ENCODE results near the gene SC5D. TPM values are rescaled to one million over a fixed set of nuclear protein-coding genes. Genes with fewer than 3 reads are reported as not detected.
A peak's percentile ranks its signal among the peaks of the same experiment; 100 is the strongest.

Gene SC5D
- total RNA-seq, 2 experiments from 2014 or later: 20.4 to 22.9 TPM

DNA sequence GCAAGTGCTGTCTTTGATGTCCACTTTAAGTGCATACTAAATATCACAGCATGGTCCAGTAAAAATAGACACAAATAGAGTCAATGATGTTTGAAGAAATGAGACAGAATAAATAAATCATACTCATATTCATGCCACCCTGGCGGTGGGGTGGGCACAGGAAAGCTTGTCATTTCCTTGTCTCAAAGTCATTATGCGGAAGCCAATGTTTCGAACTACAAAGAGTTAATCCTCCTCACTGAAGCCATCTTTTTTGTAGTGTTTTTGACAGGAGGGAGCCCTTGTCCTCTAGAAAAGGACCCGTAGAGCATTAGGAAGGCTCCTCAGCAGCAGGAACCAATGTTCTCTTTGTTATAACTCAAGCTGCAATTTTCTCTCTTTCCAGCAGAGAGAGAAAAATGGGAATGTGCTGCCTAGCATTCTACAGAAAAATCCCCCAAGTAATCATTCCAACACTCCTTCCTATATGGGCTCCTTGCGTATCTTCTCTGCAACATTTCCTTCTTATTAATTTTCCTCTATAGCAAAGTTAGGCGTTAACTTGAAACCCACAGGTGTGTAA, 30.6 kb downstream of the SC5D start:
- Mint-ChIP-seq H3K4me3 (no peak overlapping the region), H3K9me3 (no peaks in the 10 kb centered on the region), H3K36me3 (ENCODE audit: low read depth) (no peaks in the 10 kb centered on the region), H3K4me1 (peaks cover 35% of the 10 kb centered on the region), H3K27ac (no peak overlapping the region), H3K27me3 (peaks cover 3% of the 10 kb centered on the region)
- no peak for DNase-seq
- ChIA-PET POLR2A (no interaction called here), CTCF (no interaction called here)

DNA sequence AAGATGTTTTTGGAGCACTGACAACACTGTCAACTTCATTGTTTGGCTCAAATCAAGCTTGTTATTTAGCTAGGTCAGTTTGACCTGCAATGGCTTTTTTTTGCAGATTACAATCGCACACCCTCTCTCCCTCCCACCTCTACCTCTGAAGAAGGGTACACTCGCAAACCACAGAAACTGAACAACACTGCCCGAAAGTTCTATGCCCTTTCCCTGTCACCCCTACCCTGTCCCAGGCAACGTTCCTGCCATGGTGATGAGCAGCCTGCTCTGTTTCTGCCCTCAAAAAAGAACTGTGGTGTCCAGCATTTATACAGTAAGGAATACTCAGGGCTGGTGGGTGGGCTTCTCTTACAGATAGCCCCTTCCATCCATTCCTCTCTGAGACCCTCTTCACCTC, 33.7 kb downstream of the SC5D start:
- Mint-ChIP-seq H3K4me1 (peaks cover 14% of the 10 kb centered on the region), H3K27ac (no peak overlapping the region), H3K4me3 (no peak overlapping the region), H3K27me3 (peaks cover 3% of the 10 kb centered on the region), H3K9me3 (no peaks in the 10 kb centered on the region), H3K36me3 (ENCODE audit: low read depth) (no peaks in the 10 kb centered on the region)
- DNase-seq: no peak
- POLR2A ChIA-PET: no interaction called here
- CTCF ChIA-PET: interaction anchor here (1.1 to 2.5 kb wide), 4 partner anchors 27 to 233 kb away, joined by 3 to 6 read pairs (median 4); no protein-coding TSS in a partner anchor

DNA sequence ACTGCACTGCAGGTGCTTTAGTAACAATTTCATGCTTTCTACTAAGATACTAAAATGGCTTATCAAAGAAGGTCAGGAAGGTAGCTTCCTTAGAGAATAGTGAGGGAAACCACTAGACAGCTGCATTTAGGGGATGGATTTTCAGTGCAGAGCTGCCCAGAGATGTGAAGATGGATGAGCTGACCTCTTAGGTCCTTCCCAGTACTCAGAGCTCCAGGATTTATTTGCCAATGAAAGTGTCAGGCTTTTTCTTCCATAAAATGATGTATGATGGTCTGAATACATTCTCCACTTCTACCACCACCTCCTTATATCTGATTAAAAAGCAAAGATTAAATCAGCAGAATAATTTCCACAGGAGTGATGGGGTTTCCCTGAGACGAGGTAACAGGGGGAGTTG, 35.0 kb downstream of the SC5D start:
- no peak overlapping the region for H3K4me3 Mint-ChIP-seq
- H3K4me1 Mint-ChIP-seq: peaks cover 5% of the 10 kb centered on the region
- no peak for DNase-seq
- H3K27me3 Mint-ChIP-seq: peaks cover 3% of the 10 kb centered on the region
- CTCF ChIA-PET: interaction anchor here (1.2 to 2.5 kb wide), 4 partner anchors 9 to 263 kb away, joined by 3 to 6 read pairs (median 3); no protein-coding TSS in a partner anchor
- peaks cover 2% of the 10 kb centered on the region for H3K9me3 Mint-ChIP-seq
- H3K27ac Mint-ChIP-seq: no peak overlapping the region
- peaks cover 2% of the 10 kb centered on the region for H3K36me3 Mint-ChIP-seq (ENCODE audit: low read depth)
- POLR2A ChIA-PET: no interaction called here

DNA sequence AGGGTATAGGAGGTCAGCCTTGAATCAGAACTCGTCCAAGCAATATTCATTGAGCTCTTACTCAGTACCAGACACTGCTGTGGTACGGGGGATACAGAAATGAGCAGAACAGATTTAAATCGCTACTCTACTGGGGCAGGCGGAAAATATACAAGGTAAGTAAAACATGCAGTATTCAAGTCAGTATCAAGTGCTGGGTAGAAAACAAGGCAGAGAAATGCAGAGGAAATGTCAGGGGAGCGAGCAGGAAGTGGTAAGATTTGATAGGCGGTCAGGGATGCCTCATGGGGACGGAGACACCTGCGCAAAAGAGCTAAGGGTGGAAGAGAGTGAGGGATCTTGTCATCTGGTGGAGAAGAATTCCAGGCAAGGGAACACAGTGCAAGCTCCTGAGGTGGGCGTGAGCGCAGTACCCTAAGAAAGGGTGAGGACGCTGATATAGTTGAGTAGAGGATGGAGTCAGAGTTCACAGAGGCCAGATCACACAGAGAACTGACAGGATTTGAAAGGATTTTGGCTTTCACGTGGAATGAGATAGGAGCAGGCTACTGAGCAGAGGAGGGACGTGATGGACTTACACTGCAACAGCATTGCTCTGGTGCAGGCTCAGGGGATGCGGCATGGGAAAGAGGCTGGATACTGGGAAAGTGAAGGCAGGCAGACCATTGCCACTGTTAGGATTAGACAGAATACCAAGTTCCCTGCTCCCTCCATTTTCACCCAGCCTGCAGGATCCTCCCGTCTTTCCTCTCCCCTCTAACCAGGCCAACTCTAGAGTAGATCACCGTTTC, 35.8 kb downstream of the SC5D start:
- Mint-ChIP-seq H3K4me1 (peaks cover 5% of the 10 kb centered on the region), H3K27me3 (peaks cover 3% of the 10 kb centered on the region), H3K36me3 (ENCODE audit: low read depth) (peaks cover 2% of the 10 kb centered on the region), H3K4me3 (no peak overlapping the region), H3K27ac (no peak overlapping the region), H3K9me3 (peaks cover 2% of the 10 kb centered on the region)
- peak; percentile 59 for DNase-seq
- ChIA-PET CTCF (interaction anchor here (0.7 to 1.5 kb wide), 4 partner anchors 10 to 36 kb away, joined by 3 read pairs; partner anchors contain the start of gene SC5D), POLR2A (no interaction called here)

DNA sequence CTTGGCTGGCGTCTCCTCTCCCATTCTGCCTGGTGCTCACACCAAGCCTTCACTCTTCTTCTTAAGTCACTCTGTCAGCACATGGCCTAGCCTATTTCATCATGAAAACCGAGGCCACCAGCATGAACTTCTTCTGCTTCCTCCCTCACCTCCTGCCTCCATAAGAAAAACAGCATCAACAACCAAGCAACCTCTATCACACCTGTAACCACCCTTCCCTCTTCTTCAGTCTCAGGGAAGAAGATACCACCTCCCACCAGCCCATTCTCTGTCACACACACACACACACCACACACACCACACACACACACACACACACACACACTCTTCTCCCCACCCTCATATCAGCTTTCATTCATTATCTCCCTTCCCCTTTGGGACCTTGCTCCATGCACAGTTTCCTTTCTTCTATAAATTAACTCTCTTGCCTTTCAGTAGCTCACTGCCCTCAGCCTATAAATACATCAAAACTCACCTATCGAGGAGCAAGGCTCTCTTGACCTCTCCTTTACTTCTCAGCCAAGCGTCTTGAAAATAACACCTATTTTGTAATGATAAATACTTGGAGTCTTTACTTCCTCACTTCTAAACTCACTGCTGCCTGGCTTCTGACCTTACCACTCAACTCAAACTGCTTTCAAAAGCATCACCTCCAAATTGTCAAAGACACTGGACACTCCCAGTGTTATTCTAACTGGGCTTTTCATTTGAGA, 36.6 kb downstream of the SC5D start:
- ChIA-PET CTCF (interaction anchor here (1.5 kb wide), 1 partner anchor 36 kb away, joined by 3 read pairs; the partner anchor contains the start of gene SC5D), POLR2A (no interaction called here)
- no peak overlapping the region for H3K27ac Mint-ChIP-seq
- H3K4me3 Mint-ChIP-seq: no peak overlapping the region
- peaks cover 3% of the 10 kb centered on the region for H3K27me3 Mint-ChIP-seq
- peak; percentile 42 for DNase-seq
- peaks cover 7% of the 10 kb centered on the region for H3K4me1 Mint-ChIP-seq
- H3K36me3 Mint-ChIP-seq (ENCODE audit: low read depth): peaks cover 2% of the 10 kb centered on the region
- H3K9me3 Mint-ChIP-seq: peaks cover 2% of the 10 kb centered on the region

DNA sequence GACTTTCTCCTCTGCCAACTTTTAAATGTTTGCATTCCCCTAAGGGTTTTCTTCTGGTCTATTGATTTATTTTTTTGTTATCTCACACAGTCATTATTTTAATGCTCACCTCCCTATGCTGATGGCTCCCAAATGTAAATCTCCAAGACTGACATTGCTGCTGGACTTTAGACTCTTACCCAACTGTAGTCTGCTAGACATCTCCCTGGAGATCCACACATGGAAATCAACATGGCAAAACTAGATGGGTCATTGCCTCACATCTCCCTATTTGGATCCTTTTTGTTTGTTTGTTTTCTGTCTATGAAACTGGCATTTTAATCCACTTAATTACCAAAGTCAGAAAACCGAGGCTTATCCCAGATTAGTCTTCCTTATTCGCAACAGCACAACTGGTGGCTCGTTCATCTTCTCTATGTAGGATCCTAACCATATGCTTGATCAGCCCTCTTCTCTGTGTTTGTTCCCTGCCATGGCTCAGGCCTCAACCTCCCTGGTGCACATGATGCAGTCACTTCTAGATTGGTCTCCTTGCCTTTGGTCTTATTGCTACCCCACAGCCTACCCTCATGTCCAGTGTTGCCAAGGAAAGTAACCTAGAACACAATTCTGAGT, 37.3 kb downstream of the SC5D start:
- H3K36me3 Mint-ChIP-seq (ENCODE audit: low read depth): peaks cover 2% of the 10 kb centered on the region
- H3K9me3 Mint-ChIP-seq: peaks cover 2% of the 10 kb centered on the region
- no peak for DNase-seq
- H3K27me3 Mint-ChIP-seq: peaks cover 6% of the 10 kb centered on the region
- CTCF ChIA-PET: no interaction called here
- POLR2A ChIA-PET: no interaction called here
- peaks cover 9% of the 10 kb centered on the region for H3K4me1 Mint-ChIP-seq
- H3K4me3 Mint-ChIP-seq: no peak overlapping the region
- H3K27ac Mint-ChIP-seq: no peak overlapping the region

DNA sequence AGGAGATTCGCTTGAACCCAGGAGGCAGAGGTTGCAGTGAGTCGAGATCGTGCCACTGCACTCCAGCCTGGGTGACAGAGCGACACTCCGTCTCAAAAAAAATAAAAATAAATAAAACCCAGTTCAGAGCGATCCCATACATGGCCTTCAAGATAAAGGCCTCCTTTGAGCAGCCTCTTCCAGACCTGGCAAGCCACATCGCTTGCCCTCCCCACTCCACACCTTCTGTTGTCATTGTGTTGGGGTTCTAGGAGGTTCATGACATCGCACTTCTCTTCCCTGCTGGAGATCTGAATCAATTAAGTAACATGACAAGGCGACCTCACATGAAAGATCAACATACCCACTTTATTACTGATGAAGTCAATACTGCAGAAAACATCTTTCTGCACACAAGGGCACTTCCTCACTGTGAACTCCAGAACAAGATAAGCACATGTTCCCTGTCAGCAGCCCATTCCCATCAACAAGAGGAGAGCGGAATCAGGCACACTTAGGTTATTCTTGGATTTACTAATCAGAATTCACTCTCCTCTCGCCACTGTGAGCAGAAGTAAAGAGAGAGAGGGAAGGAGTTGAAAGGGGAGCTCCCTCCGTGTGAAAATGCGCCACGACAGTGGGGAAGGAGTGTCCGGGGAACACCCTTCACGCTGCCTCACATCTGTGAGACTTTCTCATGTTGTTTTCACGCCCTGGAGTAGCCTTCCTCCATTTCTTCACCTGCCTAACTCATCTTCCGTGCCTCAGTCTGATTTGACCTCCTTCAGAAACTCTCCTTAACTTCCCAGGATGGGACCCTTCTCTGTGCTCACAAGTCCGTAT, 38.3 kb downstream of the SC5D start:
- DNase-seq: no peak
- ChIA-PET CTCF (interaction anchor here (1.1 kb wide), 1 partner anchor 19 kb away, joined by 3 read pairs; no protein-coding TSS in a partner anchor), POLR2A (interaction anchor here (0.6 kb wide), 1 partner anchor 9 kb away, joined by 3 read pairs; no protein-coding TSS in a partner anchor)
- Mint-ChIP-seq H3K27me3 (peaks cover 6% of the 10 kb centered on the region), H3K4me3 (no peak overlapping the region), H3K9me3 (peaks cover 2% of the 10 kb centered on the region), H3K36me3 (ENCODE audit: low read depth) (peaks cover 2% of the 10 kb centered on the region), H3K4me1 (peaks cover 9% of the 10 kb centered on the region), H3K27ac (no peak overlapping the region)

DNA sequence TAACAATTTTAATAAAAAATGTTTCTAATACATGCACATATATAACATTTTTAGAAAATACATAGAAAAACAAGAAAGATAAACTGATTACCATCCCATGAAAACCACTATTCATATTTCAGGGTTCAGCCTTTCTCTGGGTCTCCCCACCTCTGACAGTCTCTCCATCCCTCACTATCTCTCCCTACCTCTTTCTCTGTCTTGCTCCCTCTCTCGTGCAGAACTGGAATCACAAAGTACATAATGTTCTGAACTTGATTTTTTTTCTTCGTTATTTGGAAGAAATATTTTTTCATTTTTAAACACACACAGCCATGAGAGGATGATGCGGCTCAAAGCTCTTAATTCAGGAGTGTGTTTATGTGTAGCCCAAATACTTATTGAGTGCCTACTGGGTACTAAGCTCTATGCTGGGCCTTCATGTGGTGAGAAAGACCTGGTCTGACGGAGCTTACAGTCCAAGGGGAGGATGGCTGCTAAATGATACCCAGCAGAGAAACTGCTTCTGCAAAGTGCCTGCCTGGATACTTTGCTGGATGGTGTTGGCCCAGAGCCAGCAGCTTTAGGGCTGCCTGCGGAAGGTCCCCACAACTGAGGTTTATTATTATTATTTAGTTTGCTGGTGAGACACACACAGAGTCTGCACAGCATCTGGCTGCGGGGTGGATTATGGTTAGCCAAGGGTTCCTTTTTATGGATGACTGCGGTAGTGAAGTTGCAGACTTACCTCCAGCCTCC, 42.6 kb downstream of the SC5D start:
- POLR2A ChIA-PET: no interaction called here
- H3K36me3 Mint-ChIP-seq (ENCODE audit: low read depth): peaks cover 4% of the 10 kb centered on the region
- H3K4me1 Mint-ChIP-seq: peaks cover 46% of the 10 kb centered on the region
- DNase-seq: no peak
- H3K9me3 Mint-ChIP-seq: peaks cover 4% of the 10 kb centered on the region
- CTCF ChIA-PET: interaction anchor here (0.6 to 1.6 kb wide), 4 partner anchors 9 to 242 kb away, joined by 3 to 5 read pairs (median 4); no protein-coding TSS in a partner anchor
- no peak overlapping the region for H3K27ac Mint-ChIP-seq
- H3K27me3 Mint-ChIP-seq: peaks cover 6% of the 10 kb centered on the region
- no peak overlapping the region for H3K4me3 Mint-ChIP-seq

DNA sequence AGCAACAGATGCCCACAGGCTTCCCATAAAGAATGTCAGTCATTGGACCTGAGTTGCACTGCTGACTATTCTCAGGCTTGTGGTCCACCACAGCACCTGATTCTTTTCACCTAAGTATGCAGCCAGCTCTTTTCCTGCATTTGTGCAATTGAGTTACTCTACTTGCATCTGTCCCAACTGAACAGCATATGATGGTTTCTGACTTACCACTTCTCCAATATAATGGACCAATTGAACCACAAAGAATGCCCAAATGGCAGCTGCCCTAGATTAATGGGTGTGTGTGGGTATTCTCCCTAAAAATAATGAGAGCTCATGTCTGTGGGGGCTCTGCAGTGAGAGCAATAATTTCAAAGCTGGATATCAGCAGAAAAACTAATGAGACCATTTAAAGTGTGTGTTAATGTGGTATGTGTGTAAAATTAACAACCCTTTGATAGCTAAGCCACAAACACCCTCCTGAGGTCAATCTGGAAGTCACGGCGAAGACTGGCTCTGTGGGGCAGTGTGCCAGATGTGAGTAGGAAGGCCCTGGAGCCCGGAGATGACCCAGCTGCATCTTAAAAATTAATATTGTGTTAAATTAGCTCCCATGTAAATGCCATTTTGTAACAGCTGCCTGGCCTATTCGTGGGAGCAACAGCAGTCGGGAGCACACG, 43.8 kb downstream of the SC5D start:
- peaks cover 4% of the 10 kb centered on the region for H3K36me3 Mint-ChIP-seq (ENCODE audit: low read depth)
- H3K4me3 Mint-ChIP-seq: no peak overlapping the region
- no peak for DNase-seq
- ChIA-PET CTCF (interaction anchor here (0.9 to 2.2 kb wide), 9 partner anchors 8 to 132 kb away, joined by 3 to 12 read pairs (median 4); no protein-coding TSS in a partner anchor), POLR2A (interaction anchor here (1.2 kb wide), 1 partner anchor 81 kb away, joined by 3 read pairs; no protein-coding TSS in a partner anchor)
- peaks cover 6% of the 10 kb centered on the region for H3K27me3 Mint-ChIP-seq
- no peak overlapping the region for H3K27ac Mint-ChIP-seq
- peaks cover 4% of the 10 kb centered on the region for H3K9me3 Mint-ChIP-seq
- peaks cover 54% of the 10 kb centered on the region for H3K4me1 Mint-ChIP-seq

DNA sequence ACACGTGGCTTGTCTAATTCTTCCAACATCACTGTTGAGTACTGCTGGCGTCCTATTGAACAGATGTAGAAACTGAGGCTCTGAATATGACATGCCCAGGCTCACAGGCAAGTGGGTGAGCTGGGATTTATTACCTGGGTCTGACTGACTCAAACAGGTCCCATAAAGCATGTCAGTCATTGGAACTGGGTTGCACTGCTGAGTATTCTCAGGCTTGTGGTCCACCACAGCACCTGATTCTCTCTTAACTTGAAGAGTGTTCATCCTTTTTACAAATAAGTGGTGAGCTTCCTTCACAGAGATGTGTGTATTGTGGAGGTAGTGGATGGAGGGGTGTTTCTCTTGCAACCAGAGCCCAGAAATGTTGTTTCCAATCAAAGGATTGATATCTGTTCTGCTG, 44.5 kb downstream of the SC5D start:
- peaks cover 4% of the 10 kb centered on the region for H3K36me3 Mint-ChIP-seq (ENCODE audit: low read depth)
- peaks cover 4% of the 10 kb centered on the region for H3K9me3 Mint-ChIP-seq
- DNase-seq: peak; percentile 39
- ChIA-PET POLR2A (interaction anchor here (1.2 kb wide), 1 partner anchor 80 kb away, joined by 3 read pairs; no protein-coding TSS in a partner anchor), CTCF (interaction anchor here (1.1 to 2.2 kb wide), 7 partner anchors 13 to 131 kb away, joined by 3 to 12 read pairs (median 4); no protein-coding TSS in a partner anchor)
- no peak overlapping the region for H3K4me3 Mint-ChIP-seq
- peaks cover 6% of the 10 kb centered on the region for H3K27me3 Mint-ChIP-seq
- peak overlapping the region; percentile 55 for H3K27ac Mint-ChIP-seq
- peaks cover 60% of the 10 kb centered on the region for H3K4me1 Mint-ChIP-seq

Data from activated CD4-positive, alpha-beta T cell treated with anti-CD3 and anti-CD28 coated beads, Interleukin-2, amount 10 ng/mL, durations not matched to agents 7 days and 5 days (primary cell).